Measurements from ENCODE around the gene RASA3. TPM values are rescaled to one million over a fixed set of nuclear protein-coding genes. Genes with fewer than 3 reads are reported as not detected.

The RASA3 gene
- total RNA-seq, 1 donor from 2014 or later: 2.6 TPM

DNA sequence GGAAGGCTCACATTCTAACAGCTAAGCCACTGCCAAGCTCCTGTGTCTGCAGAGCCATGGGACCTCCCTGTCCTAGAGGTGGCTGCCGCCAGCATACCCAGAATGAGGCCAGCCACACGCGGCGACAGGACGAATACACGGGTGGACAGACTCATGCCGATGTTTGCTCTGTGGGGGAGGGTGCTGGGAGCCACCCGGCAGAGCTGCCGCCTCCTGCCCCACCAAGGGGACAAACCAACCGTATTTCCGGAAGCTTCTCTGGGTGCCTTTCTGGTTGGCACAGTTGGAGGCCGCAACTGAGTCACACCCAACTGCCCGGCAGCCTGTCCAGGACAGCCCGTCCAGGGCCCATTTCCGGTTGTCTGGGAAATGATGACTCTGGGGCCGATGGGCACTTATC is 178.9 kb downstream of the RASA3 start:
- DNase-seq (ENCODE audit: low read depth): no peak

DNA sequence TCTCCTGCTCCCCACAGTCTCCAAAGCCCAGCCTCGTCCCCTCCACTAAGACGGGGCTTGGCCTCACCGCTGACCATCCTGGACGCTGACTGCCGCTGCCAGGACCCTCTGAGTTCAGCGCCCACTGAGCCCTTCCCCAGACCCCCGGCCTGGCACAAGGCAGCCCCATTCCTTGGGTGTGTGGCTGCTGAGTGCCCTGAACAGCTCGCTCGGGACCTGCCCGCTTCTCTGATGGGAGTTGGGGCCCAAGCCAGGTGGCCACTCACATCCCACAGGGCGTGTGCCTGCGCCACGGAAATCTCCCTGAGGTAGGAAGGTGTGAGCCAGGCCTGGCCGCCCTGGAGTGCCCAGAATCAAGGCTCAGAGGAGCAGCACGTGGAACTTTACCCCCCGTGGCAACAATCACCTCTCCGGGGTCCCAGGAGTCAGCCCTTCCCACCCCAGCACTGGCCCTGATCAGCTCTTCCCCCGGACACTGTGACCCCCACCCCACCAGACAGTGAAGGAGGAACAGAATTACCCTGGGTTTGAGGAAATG is 179.4 kb downstream of the RASA3 start:
- Histone ChIP-seq H3K36me3 (ENCODE audit: control insufficient read depth, insufficient read depth, low read length) (no peaks in the 10 kb centered on the region), H3K4me3 (ENCODE audit: low read depth, low read length) (no peak overlapping the region), H3K27me3 (ENCODE audit: control insufficient read depth, insufficient read depth, low read length) (peaks cover 1% of the 10 kb centered on the region)
- TF ChIP-seq, protein P1, sequence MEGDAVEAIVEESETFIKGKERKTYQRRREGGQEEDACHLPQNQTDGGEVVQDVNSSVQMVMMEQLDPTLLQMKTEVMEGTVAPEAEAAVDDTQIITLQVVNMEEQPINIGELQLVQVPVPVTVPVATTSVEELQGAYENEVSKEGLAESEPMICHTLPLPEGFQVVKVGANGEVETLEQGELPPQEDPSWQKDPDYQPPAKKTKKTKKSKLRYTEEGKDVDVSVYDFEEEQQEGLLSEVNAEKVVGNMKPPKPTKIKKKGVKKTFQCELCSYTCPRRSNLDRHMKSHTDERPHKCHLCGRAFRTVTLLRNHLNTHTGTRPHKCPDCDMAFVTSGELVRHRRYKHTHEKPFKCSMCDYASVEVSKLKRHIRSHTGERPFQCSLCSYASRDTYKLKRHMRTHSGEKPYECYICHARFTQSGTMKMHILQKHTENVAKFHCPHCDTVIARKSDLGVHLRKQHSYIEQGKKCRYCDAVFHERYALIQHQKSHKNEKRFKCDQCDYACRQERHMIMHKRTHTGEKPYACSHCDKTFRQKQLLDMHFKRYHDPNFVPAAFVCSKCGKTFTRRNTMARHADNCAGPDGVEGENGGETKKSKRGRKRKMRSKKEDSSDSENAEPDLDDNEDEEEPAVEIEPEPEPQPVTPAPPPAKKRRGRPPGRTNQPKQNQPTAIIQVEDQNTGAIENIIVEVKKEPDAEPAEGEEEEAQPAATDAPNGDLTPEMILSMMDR (IDR thresholded peaks at IDR 0.05; ENCODE audit: insufficient read depth, low read length, severe bottlenecking): no peak
- FAIRE-seq (no peak), DNase-seq (ENCODE audit: low read depth) (no peak)

More for the DNA sequence above, 178.9 kb downstream of the RASA3 start:
- Histone ChIP-seq H3K27me3 (ENCODE audit: control insufficient read depth, insufficient read depth, low read length) (peaks cover 1% of the 10 kb centered on the region), H3K36me3 (ENCODE audit: control insufficient read depth, insufficient read depth, low read length) (no peaks in the 10 kb centered on the region), H3K4me3 (ENCODE audit: low read depth, low read length) (no peak overlapping the region)
- no peak for FAIRE-seq
- TF ChIP-seq, protein P1 (IDR thresholded peaks at IDR 0.05; ENCODE audit: insufficient read depth, low read length, severe bottlenecking): no peak

DNA sequence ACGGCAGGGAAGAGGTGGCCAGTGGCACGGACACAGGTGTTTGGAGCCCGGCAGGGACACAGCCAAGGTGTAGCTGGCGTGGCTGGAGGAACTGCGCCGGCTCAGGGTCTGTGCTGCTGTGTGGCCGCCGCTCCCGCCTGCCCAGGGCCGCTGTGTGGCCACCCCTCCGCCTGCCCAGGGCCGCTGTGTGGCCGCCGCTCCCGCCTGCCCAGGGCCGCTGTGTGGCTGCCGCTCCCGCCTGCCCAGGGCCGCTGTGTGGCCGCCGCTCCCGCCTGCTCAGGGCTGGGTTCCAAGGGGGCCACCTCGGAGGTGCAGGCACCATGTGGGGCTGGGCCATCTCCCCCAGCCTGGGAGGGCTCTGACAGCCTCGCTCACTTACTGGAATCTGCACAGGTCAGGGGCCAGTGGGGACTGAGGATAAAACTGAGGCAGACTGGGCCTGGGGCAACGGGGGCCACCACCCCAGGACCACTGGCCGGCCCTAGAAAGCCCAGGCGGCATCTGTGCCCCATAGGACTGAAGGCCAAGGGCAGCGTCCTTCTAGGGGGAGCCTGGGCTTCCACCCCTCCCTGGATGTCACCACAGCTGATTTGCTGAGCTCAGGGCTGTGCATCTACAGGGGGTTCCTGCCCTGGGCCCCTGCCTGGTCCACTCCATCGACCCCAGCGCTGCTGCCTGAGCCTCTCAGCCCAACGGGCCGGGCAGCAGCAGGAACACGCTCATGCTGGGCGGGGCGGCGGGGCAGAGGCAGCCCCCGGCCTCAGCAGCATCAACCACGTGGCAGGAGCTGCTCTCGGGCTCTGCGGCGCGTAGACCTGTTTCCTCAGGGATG is 180.1 kb downstream of the RASA3 start:
- DNase-seq (ENCODE audit: low read depth) (no peak), FAIRE-seq (no peak)
- no peak overlapping the region for H3K4me3 ChIP-seq (ENCODE audit: low read depth, low read length)
- TF ChIP-seq, protein P1 (IDR thresholded peaks at IDR 0.05; ENCODE audit: insufficient read depth, low read length, severe bottlenecking): no peak
- no peaks in the 10 kb centered on the region for H3K36me3 ChIP-seq (ENCODE audit: control insufficient read depth, insufficient read depth, low read length)
- H3K27me3 ChIP-seq (ENCODE audit: control insufficient read depth, insufficient read depth, low read length): peaks cover 1% of the 10 kb centered on the region

- DNase-seq (ENCODE audit: low read depth) (peak; percentile 41), FAIRE-seq (no peak)
- no peaks in the 10 kb centered on the region for H3K36me3 ChIP-seq (ENCODE audit: control insufficient read depth, insufficient read depth, low read length)
- H3K4me3 ChIP-seq (ENCODE audit: low read depth, low read length): no peak overlapping the region
- H3K27me3 ChIP-seq (ENCODE audit: control insufficient read depth, insufficient read depth, low read length): peaks cover 1% of the 10 kb centered on the region
- TF ChIP-seq, protein P1 (IDR thresholded peaks at IDR 0.05; ENCODE audit: insufficient read depth, low read length, severe bottlenecking): peak; percentile 92
These were observed 181.0 kb downstream of the RASA3 start for GRCh38 chr13:113951246-113951999.

DNA sequence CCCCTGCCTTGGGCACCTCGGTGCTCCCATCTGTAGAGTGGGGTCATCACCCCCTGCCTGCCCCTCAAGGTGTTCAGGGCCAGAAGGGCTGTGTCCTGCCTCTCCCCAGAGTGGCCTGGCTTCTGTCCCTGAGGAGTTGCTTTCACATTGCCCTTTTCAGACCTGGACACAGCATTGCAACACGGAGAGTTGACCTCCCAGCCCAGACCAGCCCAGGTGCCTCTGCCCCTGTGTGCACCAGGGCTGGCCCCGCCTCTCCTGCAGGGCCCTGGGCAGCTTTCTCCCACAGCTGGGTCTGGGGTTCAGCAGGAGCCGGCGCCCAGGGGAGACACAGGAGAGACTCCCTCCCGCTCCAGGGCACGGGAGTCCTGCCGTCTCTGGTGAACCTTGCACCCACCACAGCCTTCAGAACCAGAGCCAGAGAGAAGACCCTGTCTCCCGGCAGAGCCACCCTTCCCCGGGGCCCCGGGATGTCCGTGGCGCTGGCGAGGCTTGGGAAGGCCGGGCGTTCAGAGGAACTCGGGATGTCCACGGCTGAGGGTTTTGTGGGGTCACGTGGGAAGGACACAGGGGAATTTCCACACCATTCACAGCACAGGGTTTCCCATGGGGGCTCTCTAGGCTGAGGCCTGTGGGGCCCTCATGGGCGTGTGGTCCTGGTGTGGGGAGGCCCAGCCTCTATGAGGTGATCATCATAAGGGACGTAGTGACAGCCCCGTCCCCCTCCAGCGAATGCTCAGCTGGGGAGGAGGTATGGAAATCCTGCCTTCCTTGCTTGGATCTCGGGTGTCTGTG is 181.8 kb downstream of the RASA3 start:
- FAIRE-seq: no peak
- H3K36me3 ChIP-seq (ENCODE audit: control insufficient read depth, insufficient read depth, low read length): no peaks in the 10 kb centered on the region
- TF ChIP-seq, protein P1 (IDR thresholded peaks at IDR 0.05; ENCODE audit: insufficient read depth, low read length, severe bottlenecking): no peak
- peaks cover 1% of the 10 kb centered on the region for H3K27me3 ChIP-seq (ENCODE audit: control insufficient read depth, insufficient read depth, low read length)
- H3K4me3 ChIP-seq (ENCODE audit: low read depth, low read length): no peak overlapping the region
- DNase-seq (ENCODE audit: low read depth): no peak

Data from bronchial epithelial cell (primary cell).